Hepatocyte (in vitro differentiated cells): ENCODE data around the gene FNDC3B. TPM values are rescaled to one million over a fixed set of nuclear protein-coding genes. Genes with fewer than 3 reads are reported as not detected.

ENCODE experiments used
- DNase-seq: peaks from one replicate; pipeline ENCODE4 v3.0.0-alpha.2; 2016; ENCODE audit warnings: low spot score
- H2AFZ ChIP-seq: fragments of 200-600 bp; sonication (generic); 2 replicates; pipeline ENCODE4 v1.6.0; 2016; ENCODE audit warnings: antibody characterized with exemption, mild to moderate bottlenecking
- H3K27ac ChIP-seq: fragments of 200-600 bp; sonication (generic); 2 replicates; pipeline ENCODE4 v1.5.1; 2016; ENCODE audit warnings: mild to moderate bottlenecking
- H3K27me3 ChIP-seq: fragments of 200-600 bp; sonication (generic); 2 replicates; pipeline ENCODE4 v1.6.1; 2016
- H3K36me3 ChIP-seq: fragments of 200-600 bp; sonication (generic); replicated peaks from 2 replicates; pipeline ENCODE4 v1.5.1; 2016; ENCODE audit warnings: low read depth; ENCODE audit not compliant: insufficient read depth
- H3K4me1 ChIP-seq: fragments of 200-600 bp; sonication (generic); 2 replicates; pipeline ENCODE4 v1.5.1; 2016; ENCODE audit warnings: mild to moderate bottlenecking, moderate library complexity; ENCODE audit not compliant: insufficient read depth
- H3K4me2 ChIP-seq: fragments of 200-600 bp; sonication (generic); 2 replicates; pipeline ENCODE4 v1.6.0; 2016
- H3K4me3 ChIP-seq: fragments of 200-600 bp; sonication (generic); 2 replicates; pipeline ENCODE4 v1.5.1; 2016; ENCODE audit warnings: mild to moderate bottlenecking
- H3K79me2 ChIP-seq: fragments of 200-600 bp; sonication (generic); 2 replicates; pipeline ENCODE4 v1.6.0; 2017; ENCODE audit warnings: mild to moderate bottlenecking
- H3K9me2 ChIP-seq: fragments of 200-600 bp; sonication (generic); replicated peaks from 2 replicates; pipeline ENCODE4 v1.6.0; 2017; ENCODE audit warnings: mild to moderate bottlenecking; ENCODE audit not compliant: insufficient read depth
- H3K9me3 ChIP-seq: fragments of 200-600 bp; sonication (generic); 2 replicates; pipeline ENCODE4 v1.5.1; 2016; ENCODE audit warnings: low read depth, mild to moderate bottlenecking
- H4K20me1 ChIP-seq: fragments of 200-600 bp; sonication (generic); 2 replicates; pipeline ENCODE4 v1.6.0; 2016; ENCODE audit warnings: mild to moderate bottlenecking; ENCODE audit not compliant: insufficient read depth, poor library complexity, severe bottlenecking
- CTCF ChIP-seq: fragments of 200-600 bp; sonication (generic); IDR thresholded peaks from 2 replicates; pipeline ENCODE4 v1.5.1; 2016; ENCODE audit warnings: antibody characterized with exemption, mild to moderate bottlenecking; ENCODE audit not compliant: poor library complexity
- EZH2 ChIP-seq: fragments of 200-600 bp; sonication (generic); IDR thresholded peaks from 2 replicates; pipeline ENCODE4 v1.6.1; 2016; ENCODE audit warnings: antibody characterized with exemption, mild to moderate bottlenecking, borderline replicate concordance
- EZH2phosphoT487 ChIP-seq: fragments of 200-600 bp; sonication (generic); IDR thresholded peaks from one replicate; pipeline ENCODE4 v1.6.1; 2018; ENCODE audit warnings: antibody characterized with exemption, mild to moderate bottlenecking, low read depth, moderate library complexity; ENCODE audit not compliant: unreplicated experiment, severe bottlenecking
- WGBS: methylation state at CpG from one replicate; pipeline ENCODE4 v1.1.6; 2016; ENCODE audit warnings: low lambda C conversion rate; ENCODE audit errors: missing lambda C conversion rate; 5-methylcytosine and 5-hydroxymethylcytosine counted together
- polyA plus RNA-seq: library from polyadenylated mRNA; unstranded; fragments of >200 nt; fragmentation: Nextera tagmentation; extraction: Ambion mirVana; gene quantifications from 2 replicates; pipeline ENCODE4 v1.2.1, GENCODE V29; 2016
- total RNA-seq: library from RNA; depleted of rRNA; stranded (reverse); fragments of >200 nt; gene quantifications from 2 replicates; pipeline ENCODE4 v1.2.3, GENCODE V29; 2014

Gene FNDC3B
- total and polyA plus RNA-seq, 2 experiments from 2014 or later = 61.2 to 113 TPM

DNA sequence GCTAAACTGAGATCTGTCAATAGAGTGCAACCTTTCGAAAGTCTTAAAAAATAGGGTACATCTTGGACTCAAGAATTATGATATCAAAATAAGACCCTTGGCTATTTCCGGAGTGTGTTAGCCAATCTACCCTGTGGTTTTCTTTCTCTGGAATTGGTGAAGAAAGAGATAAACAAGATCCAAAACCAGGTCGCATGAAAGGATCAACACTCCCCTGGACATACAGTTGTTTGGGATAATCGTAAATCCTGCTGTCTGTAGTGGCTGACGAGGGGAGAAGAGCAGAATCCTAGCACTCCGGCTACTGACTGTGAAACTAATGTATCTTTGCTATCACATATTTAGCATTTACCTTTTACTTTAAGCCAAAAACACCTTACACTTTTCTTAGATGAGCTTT is 30.9 kb downstream of the FNDC3B start:
- peak overlapping the region; percentile 29 for H3K4me2 ChIP-seq
- H3K4me1 ChIP-seq = peaks cover 64% of the 10 kb centered on the region

GRCh38 chr3:172070802-172071201 is 31.4 kb downstream of the FNDC3B start:
- H3K4me2 ChIP-seq = peak overlapping the region; percentile 29
- peak overlapping the region; percentile 20 for H3K27ac ChIP-seq
- no peak overlapping the region for H3K4me3 ChIP-seq
- H3K9me2 ChIP-seq = no peaks in the 10 kb centered on the region
- DNase-seq = no peak
- peaks cover 59% of the 10 kb centered on the region for H3K4me1 ChIP-seq
- no peak for TF ChIP-seq EZH2phosphoT487
- no peak for TF ChIP-seq CTCF
- no peak for TF ChIP-seq EZH2
- no peak overlapping the region for H2AFZ ChIP-seq
- peaks cover 99% of the 10 kb centered on the region for H3K79me2 ChIP-seq
- WGBS = 96% methylated on average over 2 of the region's 2 CpGs
- no peaks in the 10 kb centered on the region for H3K36me3 ChIP-seq
- H3K27me3 ChIP-seq = no peaks in the 10 kb centered on the region
- no peaks in the 10 kb centered on the region for H3K9me3 ChIP-seq
- H4K20me1 ChIP-seq = peaks cover 85% of the 10 kb centered on the region

More for the DNA sequence above, 30.9 kb downstream of the FNDC3B start:
- peak overlapping the region; percentile 20 for H3K27ac ChIP-seq
- no peak overlapping the region for H3K4me3 ChIP-seq
- H2AFZ ChIP-seq = no peak overlapping the region
- H3K9me3 ChIP-seq = no peaks in the 10 kb centered on the region
- TF ChIP-seq EZH2 (no peak), CTCF (no peak), EZH2phosphoT487 (no peak)
- no peaks in the 10 kb centered on the region for H3K9me2 ChIP-seq
- H4K20me1 ChIP-seq = peaks cover 91% of the 10 kb centered on the region
- H3K36me3 ChIP-seq = no peaks in the 10 kb centered on the region
- no peak for DNase-seq
- 78% methylated on average over 6 of the region's 6 CpGs for WGBS
- H3K79me2 ChIP-seq = peaks cover 99% of the 10 kb centered on the region
- H3K27me3 ChIP-seq = no peaks in the 10 kb centered on the region

GRCh38 chr3:172071780-172072330 is 32.5 kb downstream of the FNDC3B start:
- no peak overlapping the region for H2AFZ ChIP-seq
- peak overlapping the region; percentile 14 for H3K27ac ChIP-seq
- H3K79me2 ChIP-seq = peaks cover 100% of the 10 kb centered on the region
- peak overlapping the region; percentile 24 for H3K4me2 ChIP-seq
- H3K36me3 ChIP-seq = no peaks in the 10 kb centered on the region
- H3K4me3 ChIP-seq = no peak overlapping the region
- H4K20me1 ChIP-seq = peaks cover 81% of the 10 kb centered on the region
- no peaks in the 10 kb centered on the region for H3K27me3 ChIP-seq
- 92% methylated on average over 8 of the region's 8 CpGs for WGBS
- peaks cover 50% of the 10 kb centered on the region for H3K4me1 ChIP-seq
- TF ChIP-seq EZH2phosphoT487 = no peak
- no peak for TF ChIP-seq EZH2
- no peak for TF ChIP-seq CTCF
- DNase-seq = no peak
- H3K9me2 ChIP-seq = no peaks in the 10 kb centered on the region
- H3K9me3 ChIP-seq = no peaks in the 10 kb centered on the region
